Stimulated activated naive B cell treated with anti-CD40 and anti-IgM and Interleukin-4, amounts not matched to agents 10 μg/mL and 1 μg/mL and 100 μg/mL, for 72 hours (primary cell): ENCODE measurements around the gene SEMA3D.

Source experiments
- ATAC-seq, 2 donors: fragments of 150-1000 bp; cut with Tn5 transposase; replicated peaks; 2 replicates each; pipeline ENCODE4 v1.10.0; 2021; ENCODE audit warnings: moderate library complexity in 1 of 2
- DNase-seq: peaks from one replicate; pipeline ENCODE4 v3.0.0; 2021
- H3K27ac Mint-ChIP-seq: one replicate; pipeline ENCODE4 v1.8.0; 2022; ENCODE audit warnings: mild to moderate bottlenecking, mixed read lengths
- H3K27me3 Mint-ChIP-seq, 2 donors: one replicate each; pipeline ENCODE4 v1.8.0; 2022; ENCODE audit warnings: mixed read lengths in 2 of 2
- H3K36me3 Mint-ChIP-seq, 2 donors: one replicate each; pipeline ENCODE4 v1.8.0; 2022; ENCODE audit warnings: mixed read lengths in 2 of 2, mild to moderate bottlenecking in 1 of 2
- H3K4me1 Mint-ChIP-seq, 2 donors: one replicate each; pipeline ENCODE4 v1.8.0; 2022; ENCODE audit warnings: mixed read lengths in 2 of 2, mild to moderate bottlenecking in 1 of 2
- H3K4me3 Mint-ChIP-seq, 2 donors: one replicate each; pipeline ENCODE4 v1.8.0; 2022; ENCODE audit warnings: mild to moderate bottlenecking in 2 of 2, mixed read lengths in 2 of 2, moderate library complexity in 1 of 2
- H3K9me3 Mint-ChIP-seq, 2 donors: one replicate each; pipeline ENCODE4 v1.8.0; 2022; ENCODE audit warnings: mixed read lengths in 2 of 2, mild to moderate bottlenecking in 1 of 2

Gene SEMA3D

GRCh38 chr7:84953234-84953633 is 233.6 kb downstream of the SEMA3D start:
- no peak overlapping the region for H3K27ac Mint-ChIP-seq
- no peaks in the 10 kb centered on the region for H3K27me3 Mint-ChIP-seq
- no peak overlapping the region for H3K4me3 Mint-ChIP-seq

GRCh38 chr7:84950836-84951235 is 236.0 kb downstream of the SEMA3D start:
- ATAC-seq: no peak

More at GRCh38 chr7:84953234-84953633, 233.6 kb downstream of the SEMA3D start:
- DNase-seq (no peak), ATAC-seq (no peak)
- Mint-ChIP-seq H3K4me1 (no peaks in the 10 kb centered on the region), H3K36me3 (no peaks in the 10 kb centered on the region), H3K9me3 (peaks cover 0 to 7% of the 10 kb centered on the region in 2 donors)

GRCh38 chr7:84949501-84949900 is 237.4 kb downstream of the SEMA3D start:
- H3K4me3 Mint-ChIP-seq: no peak overlapping the region
- no peak overlapping the region for H3K27ac Mint-ChIP-seq
- no peaks in the 10 kb centered on the region for H3K36me3 Mint-ChIP-seq
- no peaks in the 10 kb centered on the region for H3K27me3 Mint-ChIP-seq
- H3K9me3 Mint-ChIP-seq: peaks cover 0 to 1% of the 10 kb centered on the region in 2 donors
- no peaks in the 10 kb centered on the region for H3K4me1 Mint-ChIP-seq
- DNase-seq: no peak
- no peak for ATAC-seq

More at GRCh38 chr7:84950836-84951235, 236.0 kb downstream of the SEMA3D start:
- Mint-ChIP-seq H3K4me1 (no peaks in the 10 kb centered on the region), H3K27ac (no peak overlapping the region), H3K36me3 (no peaks in the 10 kb centered on the region), H3K27me3 (no peaks in the 10 kb centered on the region), H3K9me3 (peaks cover 0 to 5% of the 10 kb centered on the region in 2 donors), H3K4me3 (no peak overlapping the region)
- no peak for DNase-seq

DNA sequence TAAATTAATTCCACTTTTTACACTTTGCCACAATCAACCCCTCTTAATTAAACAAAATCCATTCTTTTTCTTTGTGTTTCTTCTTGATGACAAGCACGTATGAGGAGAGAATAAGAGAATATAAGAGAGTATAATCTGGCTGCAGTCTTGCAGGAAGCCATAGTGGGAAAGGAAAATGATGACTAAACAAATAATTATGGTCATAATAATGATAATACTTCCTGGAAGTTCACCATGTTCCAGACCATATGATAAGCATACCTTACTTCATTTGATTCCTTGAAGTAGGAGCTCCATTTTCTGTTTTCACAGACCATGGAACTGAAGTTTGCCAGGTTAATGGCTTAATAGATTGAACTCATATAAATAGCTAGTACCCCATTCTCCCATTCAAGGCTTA is 237.8 kb downstream of the SEMA3D start:
- Mint-ChIP-seq H3K4me1 (no peaks in the 10 kb centered on the region), H3K27ac (no peak overlapping the region), H3K9me3 (peaks cover 0 to 1% of the 10 kb centered on the region in 2 donors), H3K27me3 (no peaks in the 10 kb centered on the region), H3K4me3 (no peak overlapping the region), H3K36me3 (no peaks in the 10 kb centered on the region)
- no peak for DNase-seq
- no peak for ATAC-seq

GRCh38 chr7:84948634-84949033 is 238.2 kb downstream of the SEMA3D start:
- no peaks in the 10 kb centered on the region for H3K36me3 Mint-ChIP-seq
- H3K27me3 Mint-ChIP-seq: no peaks in the 10 kb centered on the region
- DNase-seq (no peak), ATAC-seq (no peak)
- no peaks in the 10 kb centered on the region for H3K4me1 Mint-ChIP-seq
- H3K9me3 Mint-ChIP-seq: peaks cover 0 to 1% of the 10 kb centered on the region in 2 donors
- no peak overlapping the region for H3K4me3 Mint-ChIP-seq
- H3K27ac Mint-ChIP-seq: no peak overlapping the region

GRCh38 chr7:84946549-84946948 is 240.3 kb downstream of the SEMA3D start:
- H3K4me1 Mint-ChIP-seq: no peaks in the 10 kb centered on the region
- DNase-seq (no peak), ATAC-seq (no peak)
- no peaks in the 10 kb centered on the region for H3K36me3 Mint-ChIP-seq
- H3K27me3 Mint-ChIP-seq: no peaks in the 10 kb centered on the region
- H3K9me3 Mint-ChIP-seq: no peaks in the 10 kb centered on the region
- H3K4me3 Mint-ChIP-seq: no peak overlapping the region
- no peak overlapping the region for H3K27ac Mint-ChIP-seq
